ENCODE data around the gene LTBP3. TPM values are rescaled to one million over a fixed set of nuclear protein-coding genes. Genes with fewer than 3 reads are reported as not detected.
"Not testable (repeated sequence)": the region's sequence is repeated elsewhere in the genome, so short reads cannot be mapped to it uniquely, and the experiment has no call there.

LTBP3 gene
- total RNA-seq, 1 donor from 2014 or later = 19.4 TPM

DNA sequence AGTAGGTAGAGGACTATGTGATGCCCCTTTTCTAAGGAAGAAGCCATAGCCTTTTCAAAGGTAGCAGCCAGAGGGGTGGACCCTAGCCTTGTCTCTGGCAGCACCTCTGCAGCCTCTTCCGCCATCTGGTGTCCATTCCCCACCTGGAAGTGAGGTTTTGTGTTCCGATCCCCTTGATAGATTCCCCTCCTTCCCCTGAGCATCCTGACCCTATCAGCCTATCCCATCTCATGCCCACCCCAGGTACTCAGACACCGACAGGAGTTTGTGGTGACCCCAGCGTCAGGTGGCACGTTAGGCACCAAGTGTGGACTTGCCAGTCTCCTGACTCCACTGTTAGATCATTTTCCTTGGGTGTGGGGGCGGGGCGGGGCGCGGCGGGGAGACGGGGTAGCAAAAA, 13.8 kb upstream of the LTBP3 start:
- no peak for DNase-seq (ENCODE audit: low read depth, low spot score)

GRCh38 chr11:65571420-65571819, 13.3 kb upstream of the LTBP3 start:
- no peak for DNase-seq (ENCODE audit: low read depth, low spot score)

- peak; percentile 95 for DNase-seq (ENCODE audit: low read depth, low spot score)
These were observed 12.1 kb upstream of the LTBP3 start, which contains the start of gene ZNRD2 for GRCh38 chr11:65569973-65570918. Gene ZNRD2 (plus strand): TSS chr11:65570477. CDS start chr11:65570492, 15 bp downstream.

- DNase-seq (ENCODE audit: low read depth, low spot score) = no peak
These were observed 11.2 kb upstream of the LTBP3 start for GRCh38 chr11:65569164-65569972.

DNA sequence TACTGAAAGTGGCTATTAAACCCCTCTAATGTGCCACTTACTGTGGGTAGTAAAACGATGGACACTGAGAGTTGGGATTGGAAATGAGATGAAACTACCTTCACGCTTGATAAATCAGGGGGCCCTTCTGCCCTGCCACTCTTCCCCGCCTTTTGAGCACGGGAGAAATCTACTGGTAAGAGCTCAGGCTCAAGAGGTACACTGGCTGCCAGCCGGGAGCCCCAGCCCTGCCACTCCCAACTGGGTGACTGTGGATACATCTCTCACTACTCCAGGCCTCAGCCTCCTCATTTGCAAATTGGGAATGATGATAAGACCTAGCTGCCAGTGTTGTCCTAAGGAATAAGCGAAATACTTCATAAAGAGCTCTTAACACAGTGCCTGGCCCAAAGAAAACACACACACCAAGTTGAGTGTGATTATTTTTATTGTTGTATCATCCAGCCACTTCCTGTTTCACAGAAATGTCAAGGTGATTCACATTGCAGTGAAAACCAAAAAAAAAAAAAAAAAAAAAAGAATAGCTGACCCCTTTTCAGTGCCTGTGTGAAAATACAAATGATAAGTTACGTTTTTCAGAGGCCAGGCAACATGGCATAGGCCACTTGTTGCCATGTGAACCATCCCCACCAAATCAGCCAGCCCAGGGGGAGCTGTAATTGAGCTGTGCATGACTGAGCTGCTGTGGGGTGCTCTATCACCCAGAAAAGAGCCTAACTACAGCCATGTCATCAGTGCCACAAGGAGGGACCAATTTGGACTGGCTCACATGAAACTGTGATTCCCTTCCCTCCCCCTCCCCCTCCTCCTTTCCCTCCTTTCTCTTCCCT, 7.7 kb upstream of the LTBP3 start:
- no peak for DNase-seq (ENCODE audit: low read depth, low spot score)

DNA sequence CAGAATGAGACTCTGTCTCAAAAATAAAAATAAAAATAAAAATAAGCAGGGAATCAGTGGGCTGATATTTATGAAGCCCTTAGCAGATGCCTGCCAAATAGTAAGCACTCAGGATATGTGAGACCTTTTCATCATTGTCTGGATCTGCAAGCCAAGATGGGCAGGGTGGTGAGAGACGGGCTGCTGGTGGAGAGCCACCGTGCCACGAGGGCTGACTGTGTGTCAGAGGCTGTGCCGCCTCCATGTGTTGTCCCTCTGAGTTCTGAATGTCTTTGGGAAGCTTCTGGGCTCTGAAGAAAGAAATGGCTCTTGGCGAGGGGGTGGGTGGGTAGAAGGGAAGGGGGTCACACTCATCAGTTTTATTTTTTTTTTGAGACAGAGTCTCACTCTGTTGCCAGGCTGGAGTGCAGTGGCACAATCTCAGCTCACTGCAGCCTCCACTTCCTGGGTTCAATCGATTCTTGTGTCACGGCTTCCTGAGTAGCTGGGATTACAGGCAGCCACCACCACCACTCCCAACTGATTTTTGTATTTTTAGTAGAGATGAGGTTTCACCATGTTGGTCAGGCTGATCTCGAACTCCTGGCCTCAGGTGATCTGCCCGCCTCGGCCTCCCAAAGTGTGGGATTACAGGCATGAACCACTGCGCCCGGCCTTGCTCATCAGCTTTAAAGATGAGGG, 6.9 kb upstream of the LTBP3 start:
- not testable (repeated sequence) for DNase-seq (ENCODE audit: low read depth, low spot score)

- DNase-seq (ENCODE audit: low read depth, low spot score) = no peak
These were observed 5.4 kb upstream of the LTBP3 start for GRCh38 chr11:65563601-65564000.

- DNase-seq (ENCODE audit: low read depth, low spot score) = no peak
These were observed 4.6 kb upstream of the LTBP3 start for GRCh38 chr11:65562788-65563187.

GRCh38 chr11:65562020-65562419, 3.9 kb upstream of the LTBP3 start:
- no peak for DNase-seq (ENCODE audit: low read depth, low spot score)

GRCh38 chr11:65560555-65561418, 2.6 kb upstream of the LTBP3 start:
- DNase-seq (ENCODE audit: low read depth, low spot score) = no peak

DNA sequence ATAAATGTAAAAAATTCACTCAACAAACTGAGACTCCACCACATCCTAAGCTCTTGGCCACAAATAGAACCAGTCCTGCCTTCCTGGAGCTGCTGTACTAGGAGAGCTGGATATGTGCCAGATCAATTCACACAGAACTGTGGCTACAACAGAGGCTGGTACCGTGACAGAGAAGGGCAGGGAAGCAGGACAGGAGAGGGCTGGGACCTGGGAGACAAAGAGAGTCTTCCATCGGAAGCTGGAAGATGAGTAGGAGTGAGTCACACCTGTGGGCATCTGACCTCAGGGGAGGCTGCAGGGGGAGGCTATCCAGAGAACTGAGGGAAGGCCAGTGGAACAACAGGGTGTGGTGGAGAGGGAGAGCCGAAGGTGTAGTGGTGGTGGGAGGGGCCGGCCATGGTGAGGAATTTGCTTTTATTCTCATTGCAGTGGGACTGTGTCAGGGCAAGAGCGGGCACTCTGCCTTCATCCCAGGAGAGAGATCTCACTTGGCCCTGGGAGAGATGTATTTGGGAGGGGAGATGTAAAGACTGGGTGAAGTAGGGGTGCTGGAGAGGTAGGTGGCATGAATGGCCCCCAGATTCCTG, 1.9 kb upstream of the LTBP3 start:
- DNase-seq (ENCODE audit: low read depth, low spot score) = no peak

DNA sequence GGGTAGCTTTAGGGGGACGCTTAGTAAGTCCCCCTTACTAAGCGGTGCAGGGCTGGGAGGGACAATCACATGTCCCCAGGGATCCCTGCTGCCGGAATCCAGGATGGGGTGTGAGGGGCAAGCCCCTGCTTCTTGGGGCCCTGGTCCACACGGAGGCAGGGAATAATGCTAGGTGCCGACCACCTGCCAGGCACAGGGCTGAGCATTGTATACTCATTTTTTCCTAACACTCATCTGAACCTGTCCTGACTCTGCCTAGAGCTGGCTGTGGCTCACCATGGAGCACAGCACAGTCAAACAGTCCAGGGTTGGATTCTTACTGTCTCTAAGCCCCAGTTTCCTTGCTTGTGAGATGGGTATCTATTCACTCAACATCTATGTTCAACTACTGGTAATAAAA, 1.4 kb upstream of the LTBP3 start:
- no peak for DNase-seq (ENCODE audit: low read depth, low spot score)

GRCh38 chr11:65558930-65559509, 861 bp upstream of the LTBP3 start:
- no peak for DNase-seq (ENCODE audit: low read depth, low spot score)

GRCh38 chr11:65557280-65558001, 718 bp downstream of the LTBP3 start:
- DNase-seq (ENCODE audit: low read depth, low spot score) = no peak

- no peak for DNase-seq (ENCODE audit: low read depth, low spot score)
These were observed 1.5 kb downstream of the LTBP3 start for GRCh38 chr11:65556470-65557279.

DNA sequence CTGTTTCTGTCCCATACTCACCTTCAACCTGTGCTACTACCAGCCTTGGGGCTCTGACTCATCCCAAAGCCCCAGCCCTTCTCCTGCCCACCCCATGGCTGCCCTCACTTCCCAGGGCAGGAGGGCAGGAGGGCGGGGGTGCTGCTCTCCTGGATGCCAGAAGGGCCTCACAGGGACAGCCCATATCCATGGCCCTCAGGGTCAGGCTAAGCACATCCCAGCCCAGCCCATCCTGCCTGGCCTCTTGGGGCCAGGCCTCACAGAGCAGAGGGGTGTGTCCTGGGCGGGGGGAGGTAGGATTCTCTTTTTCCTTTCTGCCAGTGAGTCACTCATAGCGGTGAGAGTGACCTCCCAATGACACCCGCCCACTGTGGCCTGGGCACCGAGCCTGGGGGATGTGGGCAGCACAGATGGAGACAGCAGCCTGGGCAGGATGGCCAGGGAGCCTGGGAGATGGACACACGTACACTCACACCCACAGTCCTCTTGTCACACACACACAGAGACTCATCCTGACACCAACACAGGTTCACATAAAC, 2.4 kb downstream of the LTBP3 start:
- no peak for DNase-seq (ENCODE audit: low read depth, low spot score)

GRCh38 chr11:65554842-65555430, 3.2 kb downstream of the LTBP3 start:
- no peak for DNase-seq (ENCODE audit: low read depth, low spot score)
